PC-9 (cell line): ENCODE results near the gene BCL2L15. TPM values are rescaled to one million over a fixed set of nuclear protein-coding genes. Genes with fewer than 3 reads are reported as not detected.
A peak's percentile ranks its signal among the peaks of the same experiment; 100 is the strongest.

ENCODE experiments used
- BruUV-seq: library from RNA; stranded (reverse); fragments of 400-500 nt; replicated peaks from 2 replicates; lab custom pipeline; 2021; lab: Mats Ljungman, UMichigan
- CTCF ChIA-PET: fragments of 300-600 bp; sonication (Branson Sonifier 250); formaldehyde crosslinking; loops from one replicate; lab custom pipeline; 2022; ENCODE audit warnings: antibody characterized with exemption; lab: Charles Lee
- POLR2A ChIA-PET: fragments of 300-600 bp; sonication (Branson Sonifier 250); formaldehyde crosslinking; loops from one replicate; lab custom pipeline; 2022; ENCODE audit warnings: antibody characterized with exemption; ENCODE audit not compliant: unreplicated experiment; lab: Charles Lee
- DNase-seq, 2 experiments: peaks; one replicate each; pipeline versions ENCODE4 v3.0.0 to v3.0.0-alpha.2; 2015 to 2022; ENCODE audit warnings: mixed read lengths in 1 of 2
- H2AFZ ChIP-seq: fragments of 200-600 bp; sonication (generic); 2 replicates; pipeline ENCODE4 v1.8.1; 2017; ENCODE audit warnings: antibody characterized with exemption
- H3F3A ChIP-seq: fragments of 200-600 bp; sonication (generic); 2 replicates; pipeline ENCODE4 v1.8.1; 2017; ENCODE audit warnings: antibody characterized with exemption, mild to moderate bottlenecking, low read depth; ENCODE audit not compliant: insufficient read depth
- H3K27ac ChIP-seq: fragments of 200-600 bp; sonication (generic); 2 replicates; pipeline ENCODE4 v1.6.1; 2016; ENCODE audit warnings: mixed run types
- H3K27me3 ChIP-seq: fragments of 200-600 bp; sonication (generic); 2 replicates; pipeline ENCODE4 v1.6.1; 2016; ENCODE audit warnings: low read depth, mixed run types; ENCODE audit not compliant: insufficient read depth
- H3K36me3 ChIP-seq: fragments of 200-600 bp; sonication (generic); 2 replicates; pipeline ENCODE4 v1.6.1; 2016; ENCODE audit warnings: low read depth, mixed run types
- H3K4me1 ChIP-seq: fragments of 200-600 bp; sonication (generic); replicated peaks from 2 replicates; pipeline ENCODE4 v1.6.1; 2016; ENCODE audit warnings: mixed run types; ENCODE audit not compliant: insufficient read depth
- H3K4me2 ChIP-seq: fragments of 200-600 bp; sonication (generic); 2 replicates; pipeline ENCODE4 v1.6.1; 2017; ENCODE audit warnings: mixed run types
- H3K4me3 ChIP-seq: fragments of 200-600 bp; sonication (generic); 2 replicates; pipeline ENCODE4 v1.6.1; 2016; ENCODE audit warnings: mixed run types
- H3K79me2 ChIP-seq: fragments of 200-600 bp; sonication (generic); 2 replicates; pipeline ENCODE4 v1.6.1; 2017; ENCODE audit warnings: low read depth, mixed run types
- H3K9me2 ChIP-seq: fragments of 200-600 bp; sonication (generic); 2 replicates; pipeline ENCODE4 v1.8.1; 2017; ENCODE audit warnings: mild to moderate bottlenecking; ENCODE audit not compliant: insufficient read depth
- H3K9me3 ChIP-seq: fragments of 200-600 bp; sonication (generic); 2 replicates; pipeline ENCODE4 v1.8.1; 2016; ENCODE audit warnings: low read depth; ENCODE audit not compliant: insufficient read depth
- H4K20me1 ChIP-seq: fragments of 200-600 bp; sonication (generic); 2 replicates; pipeline ENCODE4 v1.8.1; 2017; ENCODE audit not compliant: insufficient read depth
- CTCF ChIP-seq: fragments of 200-600 bp; sonication (generic); conservative IDR thresholded peaks from 2 replicates; pipeline ENCODE4 v1.6.1; 2017; ENCODE audit warnings: mixed run types, antibody characterized with exemption, mild to moderate bottlenecking, moderate library complexity
- EZH2 ChIP-seq: fragments of 200-600 bp; sonication (generic); IDR thresholded peaks from 2 replicates; pipeline ENCODE4 v1.8.0; 2017; ENCODE audit warnings: antibody characterized with exemption, low read depth
- intact Hi-C: fragments of 100-400 bp; cut with micrococcal nuclease; formaldehyde crosslinking; loops from one replicate; pipeline ENCODE4 v1.10.0; 2022; ENCODE audit not compliant: unreplicated experiment
- total RNA-seq: library from RNA; stranded (reverse); gene quantifications from 2 replicates; pipeline ENCODE4 v1.2.3, GENCODE V29; 2021

BCL2L15 gene
- total RNA-seq, 1 experiment from 2014 or later, result 0.15 TPM

GRCh38 chr1:113931451-113931851, 44.1 kb upstream of the BCL2L15 start:
- POLR2A ChIA-PET, result interaction anchor here (0.5 to 1.3 kb wide), 5 partner anchors 27 to 1069 kb away, joined by 3 to 7 read pairs (median 6); partner anchors contain the start of genes AP4B1 and RSBN1
- intact Hi-C loops, result no loop called here

GRCh38 chr1:113930499-113931161, 43.2 kb upstream of the BCL2L15 start:
- BruUV-seq, result TSS peak; percentile 34
- Histone ChIP-seq H4K20me1 (peaks cover 24% of the 10 kb centered on the region), H3K4me1 (peaks cover 33% of the 10 kb centered on the region), H3K4me3 (peak overlapping the region; percentile 93), H3K36me3 (no peaks in the 10 kb centered on the region), H3F3A (peaks cover 24% of the 10 kb centered on the region; the same call in 1 of the 2 replicates), H2AFZ (peak overlapping the region; percentile 98), H3K4me2 (peak overlapping the region; percentile 84), H3K79me2 (peaks cover 58% of the 10 kb centered on the region), H3K27ac (peak overlapping the region; percentile 38; the same call in 1 of the 2 replicates), H3K27me3 (no peaks in the 10 kb centered on the region), H3K9me3 (no peaks in the 10 kb centered on the region), H3K9me2 (no peaks in the 10 kb centered on the region)
- POLR2A ChIA-PET, result interaction anchor here (0.5 to 1.3 kb wide), 5 partner anchors 13 to 170 kb away, joined by 3 to 53 read pairs (median 5); partner anchors contain the start of gene AP4B1
- DNase-seq, result peak; percentile 33 to 62
- TF ChIP-seq EZH2 (no peak), CTCF (no peak)
- CTCF ChIA-PET, result interaction anchor here (0.6 to 1.1 kb wide), 3 partner anchors 59 to 131 kb away, joined by 3 to 6 read pairs (median 3); no protein-coding TSS in a partner anchor
- intact Hi-C loops, result no loop called here

More at GRCh38 chr1:113931451-113931851, 44.1 kb upstream of the BCL2L15 start:
- H3K27ac ChIP-seq, result peak overlapping the region; percentile 38
- H3K4me2 ChIP-seq, result peak overlapping the region; percentile 84
- CTCF ChIA-PET, result interaction anchor here (0.6 to 1.1 kb wide), 2 partner anchors 80 to 95 kb away, joined by 3 to 9 read pairs; no protein-coding TSS in a partner anchor
- DNase-seq, result peak in 1 of 2 experiments; percentile 78
- H2AFZ ChIP-seq, result no peak overlapping the region
- H3K4me1 ChIP-seq, result peaks cover 33% of the 10 kb centered on the region
- no peaks in the 10 kb centered on the region for H3K27me3 ChIP-seq
- no TSS peak for BruUV-seq
- peaks cover 1% of the 10 kb centered on the region; the same call in 1 of the 2 replicates for H3K36me3 ChIP-seq
- no peaks in the 10 kb centered on the region for H3K9me3 ChIP-seq
- H4K20me1 ChIP-seq, result peaks cover 30% of the 10 kb centered on the region
- peaks cover 67% of the 10 kb centered on the region for H3K79me2 ChIP-seq
- no peaks in the 10 kb centered on the region for H3K9me2 ChIP-seq
- peak overlapping the region; percentile 93; the same call in 1 of the 2 replicates for H3K4me3 ChIP-seq
- TF ChIP-seq CTCF (no peak), EZH2 (no peak)
- H3F3A ChIP-seq, result peaks cover 24% of the 10 kb centered on the region; the same call in 1 of the 2 replicates

- peak; percentile 47 to 64 for DNase-seq
- H3K9me2 ChIP-seq, result no peaks in the 10 kb centered on the region
- H3K4me2 ChIP-seq, result peak overlapping the region; percentile 84
- H4K20me1 ChIP-seq, result peaks cover 24% of the 10 kb centered on the region
- H3K9me3 ChIP-seq, result no peaks in the 10 kb centered on the region
- peak overlapping the region; percentile 38; the same call in 1 of the 2 replicates for H3K27ac ChIP-seq
- peak overlapping the region; percentile 93 for H3K4me3 ChIP-seq
- TF ChIP-seq EZH2, result no peak
- no peak for TF ChIP-seq CTCF
- H3K36me3 ChIP-seq, result no peaks in the 10 kb centered on the region
- peaks cover 51% of the 10 kb centered on the region for H3K79me2 ChIP-seq
- no TSS peak for BruUV-seq
- no peaks in the 10 kb centered on the region for H3K27me3 ChIP-seq
- peaks cover 24% of the 10 kb centered on the region; the same call in 1 of the 2 replicates for H3F3A ChIP-seq
- H2AFZ ChIP-seq, result peak overlapping the region; percentile 98
- ChIA-PET POLR2A (interaction anchor here (0.5 to 1.0 kb wide), 4 partner anchors 14 to 1536 kb away, joined by 3 to 8 read pairs (median 6); partner anchors contain the start of genes AP4B1 and DCLRE1B), CTCF (interaction anchor here (0.6 to 1.1 kb wide), 2 partner anchors 94 to 130 kb away, joined by 3 read pairs; no protein-coding TSS in a partner anchor)
- intact Hi-C loops, result loop anchor here (1.0 kb wide), 2 partner anchors 25 to 118 kb away; partner anchors contain the start of genes DCLRE1B and RSBN1
- H3K4me1 ChIP-seq, result peaks cover 33% of the 10 kb centered on the region
Observed at GRCh38 chr1:113929750-113930498, 42.5 kb upstream of the BCL2L15 start.
